Measurements from ENCODE around the gene FGF4.

- no peak for TF ChIP-seq CTCF (tag by site-specific recombination; IDR thresholded peaks at IDR 0.05)
- no peak for TF ChIP-seq ZNF146 (tag by site-specific recombination; IDR thresholded peaks at IDR 0.05)
- TF ChIP-seq ZNF600 (tag by site-specific recombination; IDR thresholded peaks at IDR 0.05) = no peak
Observed at GRCh38 chr11:69781241-69781640, 6.1 kb upstream of the FGF4 start.
